ENCODE measurements around the gene TSPAN17. TPM values are rescaled to one million over a fixed set of nuclear protein-coding genes. Genes with fewer than 3 reads are reported as not detected.

The TSPAN17 gene
- total and polyA plus RNA-seq, 10 of the 15 experiments (the other 5 are each of a cell fraction or from before 2014, with no cell fraction given): 0.24 to 17.1 (median 10.4) TPM

GRCh38 chr5:176612855-176613254, 34.4 kb upstream of the TSPAN17 start:
- Histone ChIP-seq H3K27ac (ENCODE audit: control insufficient read depth, insufficient read depth) (no peak overlapping the region), H3K9ac (ENCODE audit: control insufficient read depth, insufficient read depth, low read length) (no peak overlapping the region), H3K4me1 (ENCODE audit: control insufficient read depth, insufficient read depth, low read length) (peaks cover 12% of the 10 kb centered on the region), H3K9me3 (replicated peaks; ENCODE audit: control insufficient read depth, insufficient read depth, low read length) (no peaks in the 10 kb centered on the region), H3K79me2 (ENCODE audit: control insufficient read depth, insufficient read depth, low read length) (no peaks in the 10 kb centered on the region; the same call in 1 of the 2 replicates), H4K20me1 (ENCODE audit: control insufficient read depth, insufficient read depth) (no peaks in the 10 kb centered on the region), H3K27me3 (replicated peaks in 1 of 2; ENCODE audit: control insufficient read depth in 2 of 2, insufficient read depth in 2 of 2, low read length in 1 of 2) (peaks cover 0 to 2% of the 10 kb centered on the region in 2 experiments; a peak in 2 of 4 replicates), H2AFZ (ENCODE audit: control insufficient read depth, low read depth, low read length) (no peak overlapping the region), H3K4me3 (no peak overlapping the region), H3K36me3 (ENCODE audit: control insufficient read depth in 2 of 2, insufficient read depth in 2 of 2, low read length in 1 of 2) (no peaks in the 10 kb centered on the region), H3K4me2 (ENCODE audit: control insufficient read depth, insufficient read depth) (no peak overlapping the region)
- ChIA-PET POLR2A (no interaction called here), CTCF (no interaction called here), RAD21 (ENCODE audit: unreplicated experiment) (no interaction called here), SMC1A (ENCODE audit: uncharacterized antibody, unreplicated experiment) (no interaction called here)
- 31% methylated on average over 2 of the region's 2 CpGs for WGBS (ENCODE audit: insufficient coverage, insufficient replicate concordance, low lambda C conversion rate, missing lambda C conversion rate)
- ATAC-seq (no peak), DNase-seq (ENCODE audit: low read depth, low spot score) (no peak), FAIRE-seq (no peak)
- no TSS peak for BruUV-seq (replicated peaks)
- intact Hi-C loops (cut with micrococcal nuclease; ENCODE audit: unreplicated experiment): no loop called here
- in situ Hi-C loops (cut with MboI): no loop called here
- TF ChIP-seq EED (IDR thresholded peaks at IDR 0.05; ENCODE audit: low read depth) (no peak), MLLT1 (IDR thresholded peaks at IDR 0.05) (no peak), TARDBP (IDR thresholded peaks at IDR 0.05; ENCODE audit: borderline replicate concordance) (no peak), ATF7 (IDR thresholded peaks at IDR 0.05; ENCODE audit: low read depth) (no peak), E2F4 (IDR thresholded peaks at IDR 0.05; ENCODE audit: low read depth, low read length) (no peak), PKNOX1 (IDR thresholded peaks at IDR 0.05) (no peak), EZH2 (IDR thresholded peaks at IDR 0.05; ENCODE audit: borderline replicate concordance, control insufficient read depth, low read depth, low read length) (no peak), SKIL (IDR thresholded peaks at IDR 0.05; ENCODE audit: low read depth, poor library complexity, severe bottlenecking) (no peak), TAF1 (IDR thresholded peaks at IDR 0.05; ENCODE audit: borderline replicate concordance, low read depth, low read length) (no peak), CREB1 (IDR thresholded peaks at IDR 0.05; ENCODE audit: low read depth) (no peak), FOXM1 (IDR thresholded peaks at IDR 0.05; ENCODE audit: low read depth, low read length) (no peak), MYB (IDR thresholded peaks at IDR 0.05; ENCODE audit: borderline replicate concordance, low read depth, low read length) (no peak), RFX5 (IDR thresholded peaks at IDR 0.05; ENCODE audit: low read depth, low read length) (no peak), PRDM15 (CRISPR knock-in tag; IDR thresholded peaks at IDR 0.05) (no peak), NFYA (IDR thresholded peaks at IDR 0.05; ENCODE audit: borderline replicate concordance, low read depth, low read length) (no peak), SREBF2 (IDR thresholded peaks at IDR 0.05; ENCODE audit: low read length) (no peak), DPF2 (IDR thresholded peaks at IDR 0.05) (no peak)
